ENCODE measurements around the gene SDCBP2.
"Not testable (repeated sequence)": the region's sequence is repeated elsewhere in the genome, so short reads cannot be mapped to it uniquely, and the experiment has no call there.

The SDCBP2 gene

DNA sequence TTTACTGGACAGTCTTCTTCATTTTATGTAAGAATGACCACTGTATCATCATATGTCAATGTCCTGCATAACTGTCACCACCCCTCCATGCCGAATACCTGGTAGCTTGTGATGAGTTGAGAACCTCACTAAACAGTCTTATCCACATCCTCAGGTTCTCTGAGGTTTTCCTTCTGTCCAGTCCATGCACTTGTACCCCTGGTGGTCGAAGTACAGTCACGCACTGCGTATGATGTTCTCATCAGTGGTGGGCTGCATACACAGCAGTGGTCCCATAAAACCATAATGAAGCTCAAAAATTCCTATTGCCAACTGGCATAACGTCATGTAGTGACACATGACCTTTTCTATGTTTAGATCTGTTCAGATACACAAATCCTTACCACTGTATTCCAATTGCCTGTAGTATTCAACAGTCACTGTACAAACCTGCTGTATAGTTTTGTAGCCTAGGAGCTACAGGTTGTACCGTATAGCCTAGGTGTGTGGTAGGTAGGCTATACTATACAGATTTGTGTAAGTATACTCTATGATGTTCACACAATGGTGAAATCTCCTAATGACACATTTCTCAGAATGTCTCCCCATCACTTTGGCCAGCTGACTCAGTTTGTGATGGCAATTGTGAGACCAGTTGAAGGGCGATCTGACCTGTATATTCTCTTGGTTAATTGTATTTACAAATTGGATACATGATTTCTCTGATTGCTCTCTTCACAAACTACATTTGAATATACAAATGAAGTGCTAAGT lies 31.3 kb upstream of the SDCBP2 start:
- DNase-seq (ENCODE audit: low read depth): no peak

DNA sequence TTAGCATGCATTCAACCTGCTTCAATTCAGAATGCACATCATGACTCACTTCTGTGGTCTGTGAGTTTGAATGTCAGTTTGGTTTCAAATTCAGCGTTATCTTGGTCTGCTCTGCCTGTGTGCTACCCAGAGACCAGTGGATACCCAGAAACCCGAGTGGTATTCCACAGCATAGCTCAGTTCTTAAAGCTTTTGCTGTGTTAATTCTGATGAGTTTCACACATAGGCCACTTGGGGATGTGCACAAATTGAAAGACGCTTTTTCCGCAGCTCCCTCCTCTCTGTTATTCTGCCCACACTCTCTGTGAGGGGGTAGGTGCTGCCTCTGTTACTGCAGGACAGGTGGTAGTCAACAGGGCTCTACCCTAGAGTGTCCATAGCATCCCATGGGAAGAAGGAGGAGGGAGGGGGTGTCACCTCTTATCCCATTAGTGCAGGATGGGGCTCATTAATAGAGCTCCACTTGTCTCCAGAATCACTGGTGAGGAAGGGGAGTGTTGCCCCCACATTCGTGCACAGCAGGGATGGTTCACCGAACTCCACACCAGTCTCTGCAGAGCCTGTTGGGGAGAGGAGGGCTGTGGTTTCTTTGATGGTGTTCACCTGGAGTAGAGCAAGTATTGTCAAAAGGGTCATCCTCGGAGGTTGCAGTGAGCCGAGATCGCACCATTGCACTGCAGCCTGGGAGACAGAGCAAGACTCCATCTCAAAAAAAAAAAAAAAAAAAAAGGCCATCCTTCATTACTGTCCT lies 29.2 kb upstream of the SDCBP2 start:
- DNase-seq (ENCODE audit: low read depth): no peak

DNA sequence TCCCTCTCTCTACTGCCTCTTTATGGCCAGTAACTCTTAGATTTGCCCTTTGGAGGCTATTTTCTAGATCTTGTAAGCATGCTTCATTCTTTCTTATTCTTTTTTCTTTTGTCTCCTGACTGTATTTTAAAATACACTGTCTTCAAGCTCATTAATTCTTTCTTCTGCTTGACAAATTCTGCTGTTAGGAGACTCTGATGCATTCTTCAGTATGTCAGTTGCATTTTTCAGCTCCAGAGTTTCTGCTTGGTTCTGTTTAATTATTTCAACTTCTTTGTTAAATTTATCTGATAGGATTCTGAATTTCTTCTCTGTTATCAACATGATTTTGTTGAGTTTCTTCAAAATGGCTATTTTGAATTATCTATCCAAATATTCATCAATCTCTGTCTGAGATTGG lies 25.0 kb upstream of the SDCBP2 start:
- DNase-seq (ENCODE audit: low read depth): no peak

DNA sequence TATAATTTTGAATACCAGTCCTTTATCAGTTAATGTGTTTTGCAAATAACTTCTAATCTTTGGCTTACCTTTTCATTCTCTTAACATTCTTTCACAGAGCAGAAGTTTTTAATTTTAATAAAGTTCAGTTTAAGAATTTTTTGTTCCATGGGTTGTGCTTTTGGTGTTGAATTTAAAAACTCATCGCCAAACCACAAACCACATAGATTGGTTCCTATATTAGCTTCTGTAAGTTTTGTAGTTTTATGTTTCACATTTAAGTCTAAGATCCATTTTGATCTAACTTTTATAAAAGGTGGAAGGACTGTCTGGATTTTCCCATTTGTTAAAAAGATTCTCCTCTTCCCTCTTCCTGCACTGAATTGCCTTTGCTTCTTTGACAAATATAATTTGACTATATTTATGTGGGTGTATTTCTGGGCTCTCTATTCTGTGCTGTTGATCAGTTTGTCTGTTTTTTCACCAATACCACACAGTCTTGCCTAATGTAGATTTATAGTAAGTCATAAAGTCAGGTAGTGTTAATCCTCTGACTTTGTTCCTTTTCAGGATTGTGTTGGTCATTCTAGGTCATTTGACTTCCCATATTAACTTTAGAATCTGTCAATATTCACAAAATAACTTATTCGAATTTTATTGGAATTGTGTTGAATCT lies 17.5 kb upstream of the SDCBP2 start:
- no peak for DNase-seq (ENCODE audit: low read depth)

DNA sequence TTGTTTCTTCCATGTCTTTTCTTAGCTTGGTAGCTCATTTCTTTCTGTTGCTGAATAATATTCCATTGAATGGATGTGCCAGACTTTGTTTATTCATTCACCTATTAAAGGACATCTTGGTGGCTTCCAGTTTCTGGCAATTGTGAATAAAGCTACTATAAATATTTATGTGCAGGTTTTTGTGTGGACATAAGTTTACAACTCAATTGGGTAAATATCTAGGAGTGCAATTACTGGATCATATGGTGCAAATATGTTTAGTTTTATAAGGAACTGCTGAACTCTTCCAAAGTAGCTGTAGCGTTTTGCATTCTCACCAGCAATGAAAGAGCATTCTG lies 16.8 kb upstream of the SDCBP2 start:
- DNase-seq (ENCODE audit: low read depth): no peak

DNA sequence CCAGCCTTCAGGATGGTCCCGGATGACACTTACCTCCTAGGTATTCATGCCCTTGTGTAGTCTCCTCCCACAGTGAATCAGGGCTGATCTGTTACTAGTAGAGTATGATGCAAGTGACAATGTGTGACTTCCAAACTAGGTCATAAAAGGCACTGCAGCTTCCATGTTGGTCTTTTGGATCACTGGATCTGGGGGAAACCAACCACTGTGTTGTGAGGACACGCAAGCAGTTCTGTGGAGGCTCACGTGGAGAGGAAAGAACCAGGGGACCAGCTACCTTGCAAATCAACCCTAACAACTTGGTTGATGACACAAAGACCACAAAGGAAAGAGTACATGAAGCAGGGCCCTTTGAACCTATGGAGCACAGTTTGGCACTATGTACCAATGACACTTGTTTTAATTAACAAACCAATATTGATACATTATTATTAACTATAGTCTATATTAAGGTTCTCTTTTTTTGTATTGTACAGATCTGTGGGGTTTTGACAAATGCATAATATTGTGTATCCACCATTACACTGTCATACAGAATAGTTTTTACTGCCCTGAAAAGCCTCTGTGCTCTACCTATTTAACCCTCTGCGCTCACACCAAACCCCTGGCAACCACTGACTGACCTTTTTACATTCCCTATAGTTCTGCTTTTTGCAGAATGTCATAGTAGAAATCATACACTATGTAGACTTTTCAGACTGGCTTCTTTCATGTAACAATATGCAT lies 16.3 kb upstream of the SDCBP2 start:
- DNase-seq (ENCODE audit: low read depth): no peak

DNA sequence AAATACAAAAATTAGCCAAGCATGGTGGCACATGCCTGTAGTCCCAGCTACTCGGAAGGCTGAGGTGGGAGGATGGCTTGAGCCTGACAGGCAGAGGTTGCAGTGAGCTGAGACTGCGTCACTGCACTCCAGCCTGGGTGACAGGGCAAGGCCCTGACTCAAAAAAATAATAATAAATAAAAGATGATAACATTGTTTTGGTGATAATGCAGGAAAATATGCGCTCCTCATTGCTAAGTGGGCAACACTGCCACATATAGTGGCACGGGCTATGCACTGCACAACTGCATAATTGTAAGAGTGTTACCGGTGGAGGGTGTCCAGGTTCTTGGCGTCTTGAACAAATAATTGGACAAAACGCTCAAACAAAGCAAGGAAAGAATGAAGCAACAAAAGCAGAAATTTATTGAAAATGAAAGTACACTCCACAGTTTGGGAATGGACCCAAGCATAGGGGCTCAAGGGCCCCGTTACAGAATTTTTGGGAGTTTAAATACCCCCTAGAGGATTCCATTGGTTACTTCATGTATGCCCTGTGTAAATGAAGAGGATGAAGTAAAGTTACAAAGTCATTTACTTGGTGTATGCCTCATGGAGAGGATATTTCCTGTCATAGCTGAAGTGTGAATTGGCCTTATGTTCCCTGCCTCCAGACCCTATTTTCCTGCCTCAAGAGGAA lies 14.6 kb upstream of the SDCBP2 start:
- DNase-seq (ENCODE audit: low read depth): not testable (repeated sequence)

DNA sequence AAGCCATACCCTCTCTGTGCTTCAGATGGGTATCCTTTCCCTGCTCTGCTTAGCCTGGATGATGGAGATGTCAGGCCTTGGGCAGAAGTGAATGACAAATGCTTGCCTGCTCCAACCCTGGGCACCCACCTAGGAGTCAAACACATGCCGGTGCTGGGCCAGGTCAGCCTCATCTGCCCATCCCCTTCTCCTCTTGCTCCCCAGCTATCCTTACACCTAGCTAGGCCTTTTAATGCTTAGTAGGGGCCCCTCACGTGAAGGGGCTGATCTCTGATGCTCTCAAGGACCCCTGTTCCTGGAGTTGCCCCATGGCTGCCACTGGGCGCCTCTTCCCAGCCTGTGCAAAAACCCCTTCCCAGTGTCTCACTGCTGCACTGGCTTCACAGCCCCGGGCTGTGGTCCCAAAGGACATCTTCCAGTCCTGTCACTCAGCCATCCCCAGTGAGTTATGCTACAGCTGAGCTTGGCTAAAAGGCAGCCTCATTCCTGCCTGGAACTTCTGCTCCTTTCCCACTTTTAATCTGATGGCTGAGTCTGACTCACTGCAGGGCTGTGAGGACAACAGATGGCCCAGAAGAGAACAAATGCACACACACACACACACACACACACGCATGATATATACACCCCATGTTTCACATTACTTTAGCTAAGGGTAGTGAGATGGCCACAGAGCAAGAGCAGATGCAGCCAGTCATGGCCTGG lies 12.8 kb upstream of the SDCBP2 start:
- DNase-seq (ENCODE audit: low read depth): no peak

DNA sequence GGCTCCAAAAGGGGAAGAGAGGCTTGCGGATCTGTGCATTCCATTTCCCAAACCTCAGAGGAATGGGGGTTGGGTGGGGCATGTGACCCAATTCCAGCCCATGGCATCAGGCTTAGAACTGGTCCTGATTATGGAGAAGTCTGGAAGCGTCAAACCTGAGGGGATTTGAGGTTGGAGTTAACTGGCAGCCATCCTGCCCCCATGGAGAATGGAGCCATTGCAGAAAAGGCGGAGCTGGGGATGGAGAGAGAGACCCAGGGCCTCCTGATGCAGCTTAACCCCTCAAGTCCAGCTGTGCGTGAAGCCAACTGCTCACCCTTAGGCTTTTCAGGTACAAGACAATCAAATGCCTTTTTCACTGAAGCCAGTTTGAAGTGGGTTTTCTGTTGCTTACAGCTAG lies 9.9 kb upstream of the SDCBP2 start:
- no peak for DNase-seq (ENCODE audit: low read depth)

DNA sequence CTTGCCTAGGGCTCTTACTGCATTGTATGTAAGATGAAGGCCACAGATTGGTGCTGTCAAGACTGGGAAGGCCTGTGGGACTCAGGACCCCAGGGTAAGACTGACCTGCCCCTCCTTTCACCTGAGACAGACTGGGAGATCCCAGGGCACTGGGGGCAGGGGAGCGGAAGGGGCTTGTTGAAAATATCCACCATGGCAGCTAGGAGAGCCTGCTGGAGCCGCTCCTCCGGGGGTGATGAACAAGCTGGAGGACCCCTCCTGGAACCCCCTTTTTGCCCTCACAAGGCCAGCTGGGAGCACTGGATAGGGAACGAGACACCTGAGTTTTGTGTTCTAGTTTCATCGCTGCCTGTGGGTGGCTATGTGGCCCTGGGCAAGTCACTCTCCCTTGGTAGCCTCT lies 9.2 kb upstream of the SDCBP2 start:
- no peak for DNase-seq (ENCODE audit: low read depth)

DNA sequence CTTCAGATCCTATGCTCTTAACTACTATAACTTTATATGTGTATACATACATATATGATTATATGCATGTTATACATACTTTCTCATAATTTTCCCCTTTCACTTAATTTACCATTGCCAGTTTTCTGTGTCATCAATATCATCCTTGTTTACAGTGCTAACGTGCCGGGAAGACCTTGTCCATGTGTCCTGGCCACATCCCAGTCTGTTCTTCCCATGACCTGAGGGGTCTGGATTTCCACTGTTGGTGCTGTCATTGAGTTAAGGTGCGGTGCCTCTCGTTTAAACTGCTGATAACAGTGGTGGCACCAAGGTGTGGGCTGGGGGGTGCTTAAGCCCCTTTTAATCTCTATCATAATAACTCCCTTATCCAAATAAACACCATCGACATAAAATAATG lies 8.5 kb upstream of the SDCBP2 start:
- DNase-seq (ENCODE audit: low read depth): no peak

DNA sequence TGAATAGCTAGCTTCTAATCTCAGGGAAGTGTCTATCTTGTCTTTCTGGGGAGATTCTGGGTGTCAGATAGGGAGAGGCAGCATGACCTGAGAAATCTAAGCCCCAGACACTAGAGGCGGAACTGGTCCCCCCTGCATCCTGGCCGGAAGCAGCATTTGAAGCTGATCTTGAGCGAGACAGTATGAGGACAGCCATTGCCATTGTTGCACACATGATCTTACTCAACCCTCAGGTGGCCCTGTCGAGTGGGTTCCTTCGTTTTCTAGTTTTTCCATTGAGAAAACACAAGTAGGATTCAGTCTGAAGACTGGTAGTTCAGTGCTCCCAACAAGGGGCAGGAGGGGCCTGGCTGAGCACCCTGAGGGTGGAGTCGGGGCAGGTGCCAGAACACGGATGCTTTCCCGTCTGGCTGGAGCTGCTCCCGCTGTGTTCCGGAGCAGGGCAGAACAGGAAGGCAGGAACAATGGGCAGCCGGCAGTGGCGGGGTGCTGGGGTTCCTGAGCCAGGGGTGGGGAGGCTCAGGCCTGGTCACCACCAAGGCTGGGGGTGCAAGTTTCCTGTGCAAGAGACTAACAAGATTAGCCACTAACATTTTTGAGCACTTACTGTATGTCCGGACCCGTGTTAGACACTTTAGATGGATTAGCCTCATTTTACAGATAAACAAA lies 7.9 kb upstream of the SDCBP2 start:
- DNase-seq (ENCODE audit: low read depth): no peak

DNA sequence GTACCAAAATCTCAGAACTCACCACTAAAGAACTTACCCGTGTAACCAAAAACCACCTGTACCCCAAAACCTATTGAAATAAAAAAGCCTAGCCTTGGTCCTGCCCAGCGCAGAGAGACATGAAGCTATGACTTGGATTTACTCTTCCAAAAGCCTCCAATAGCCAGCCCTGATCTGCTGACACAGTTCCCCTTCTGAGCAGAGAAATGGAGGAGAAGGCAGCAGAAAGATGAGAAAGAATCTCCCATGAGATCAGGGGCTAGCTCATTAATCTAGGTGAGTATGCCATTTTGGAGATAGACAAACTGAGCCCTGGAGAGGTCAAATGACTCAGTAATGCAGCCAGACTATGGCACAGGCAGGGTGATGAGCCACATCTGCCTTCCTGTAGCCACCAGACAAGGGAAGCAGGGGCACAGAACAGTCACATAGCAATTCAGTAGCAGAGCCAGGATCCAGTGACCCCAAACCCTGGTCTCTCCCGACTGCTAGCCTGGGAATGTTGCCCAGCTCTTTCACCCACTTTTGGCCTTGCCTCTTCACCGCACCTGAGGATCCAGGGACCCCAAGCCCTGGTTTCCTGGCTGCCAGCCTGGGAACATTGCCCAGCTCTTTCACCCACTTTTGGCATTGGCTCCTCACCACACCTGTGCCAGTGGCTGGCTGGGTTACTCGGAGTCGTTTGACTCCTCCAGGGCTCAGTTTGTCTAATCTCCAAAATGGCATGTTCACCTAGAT lies 7.2 kb upstream of the SDCBP2 start:
- no peak for DNase-seq (ENCODE audit: low read depth)

DNA sequence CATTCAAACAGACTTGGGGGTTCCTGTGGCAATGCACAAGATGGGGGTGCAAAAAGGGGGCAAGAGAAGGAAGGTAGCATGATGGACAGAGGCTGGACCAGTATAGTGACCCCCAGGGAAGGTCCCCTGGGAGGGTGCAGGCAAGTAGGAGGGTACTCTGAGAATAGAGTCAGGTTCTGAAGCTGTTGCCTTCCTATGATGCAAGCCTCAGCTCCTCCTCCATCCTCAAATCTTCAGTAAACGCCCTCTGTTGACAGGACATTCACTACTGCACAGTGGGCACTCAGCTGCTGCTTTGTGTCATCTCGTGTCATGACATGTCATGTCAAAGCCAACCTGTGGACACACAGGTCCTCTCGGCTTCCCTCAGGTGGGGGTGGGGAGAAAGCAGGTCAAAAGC lies 5.8 kb upstream of the SDCBP2 start:
- DNase-seq (ENCODE audit: low read depth): no peak

DNA sequence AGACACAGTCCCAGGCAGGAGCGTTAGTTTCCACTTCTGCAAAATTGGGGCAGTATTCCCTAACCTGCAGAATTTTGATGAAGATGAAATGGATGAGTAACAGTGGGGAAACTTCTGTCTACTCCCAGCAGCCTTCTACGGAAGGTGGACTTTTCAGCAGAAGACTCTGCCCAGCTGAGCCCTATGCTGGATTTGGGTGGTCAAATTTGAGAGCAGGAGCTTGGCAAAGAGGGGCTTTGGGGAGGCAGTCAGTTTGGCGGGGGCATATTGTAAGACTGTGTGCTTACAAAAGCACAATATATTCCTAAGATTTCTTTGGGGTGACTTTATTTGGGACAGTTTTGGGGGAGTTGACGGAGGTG lies 5.4 kb upstream of the SDCBP2 start:
- DNase-seq (ENCODE audit: low read depth): no peak

DNA sequence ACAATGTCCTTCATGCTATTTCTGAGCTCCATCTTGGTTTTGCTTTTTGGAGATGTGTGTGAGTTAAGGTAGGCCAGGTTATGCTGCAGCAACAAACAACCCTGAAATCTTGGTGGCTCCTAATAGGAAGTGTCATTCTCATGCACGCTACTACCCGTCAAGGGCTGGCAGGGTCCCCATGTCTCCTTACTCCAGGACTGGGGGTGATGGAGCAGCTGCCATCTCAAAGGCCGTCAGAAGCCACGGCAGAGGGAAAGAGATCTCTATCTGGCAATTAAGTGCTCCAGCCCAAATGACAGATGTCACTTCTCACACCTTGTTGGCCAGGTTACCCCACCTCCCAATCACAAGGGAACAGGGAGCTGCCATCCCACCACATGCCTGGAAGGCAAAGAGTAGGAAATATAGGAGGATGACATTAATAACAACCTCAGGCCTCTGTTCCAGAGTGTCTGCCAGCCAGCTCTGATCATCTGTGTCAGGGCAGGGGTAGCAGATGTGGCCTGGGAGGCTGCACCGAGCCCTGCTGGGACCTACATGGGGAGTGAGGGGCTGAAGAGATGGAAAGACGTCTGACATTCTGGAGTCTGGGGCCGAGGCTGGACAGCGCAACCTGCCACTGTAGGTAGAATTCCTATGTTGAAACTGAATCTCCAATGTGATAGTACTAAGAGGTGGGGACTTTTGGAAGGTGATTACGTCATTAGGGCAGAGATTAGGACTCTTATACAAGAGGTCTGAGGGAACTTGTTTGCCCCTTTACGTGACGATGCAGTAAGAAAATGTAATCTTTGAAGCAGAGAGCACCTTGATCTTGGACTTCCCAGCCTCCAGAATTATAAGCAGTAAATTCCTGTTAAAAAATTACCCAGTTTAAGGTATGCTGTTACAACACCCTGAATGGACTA lies 4.8 kb upstream of the SDCBP2 start:
- no peak for DNase-seq (ENCODE audit: low read depth)

DNA sequence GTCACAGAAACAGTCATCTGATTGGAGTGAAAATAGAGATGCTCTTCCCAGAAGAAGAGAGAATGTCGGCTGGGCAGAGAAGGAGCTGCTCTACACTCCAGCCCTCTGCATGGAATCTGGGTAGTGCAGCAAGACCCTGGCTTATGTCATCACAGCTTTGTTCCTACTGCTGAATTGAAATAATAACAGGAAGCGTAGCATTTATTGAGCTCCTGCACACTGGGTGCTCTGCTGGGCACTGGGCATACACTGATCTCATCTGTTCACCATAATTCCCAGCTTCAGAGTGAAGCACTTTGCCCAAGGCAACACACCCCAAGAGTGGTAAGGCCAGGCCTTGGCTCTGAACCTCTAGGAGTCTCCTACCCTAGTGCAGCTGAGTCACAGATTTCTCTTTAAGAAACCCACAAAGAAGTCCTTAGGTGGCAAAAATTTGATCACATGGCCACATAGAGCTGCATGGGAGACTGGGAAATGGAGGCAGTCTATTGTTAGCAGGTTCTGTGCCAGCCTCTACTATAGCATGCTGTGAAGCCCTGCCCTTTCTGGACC lies 3.9 kb upstream of the SDCBP2 start:
- no peak for DNase-seq (ENCODE audit: low read depth)

DNA sequence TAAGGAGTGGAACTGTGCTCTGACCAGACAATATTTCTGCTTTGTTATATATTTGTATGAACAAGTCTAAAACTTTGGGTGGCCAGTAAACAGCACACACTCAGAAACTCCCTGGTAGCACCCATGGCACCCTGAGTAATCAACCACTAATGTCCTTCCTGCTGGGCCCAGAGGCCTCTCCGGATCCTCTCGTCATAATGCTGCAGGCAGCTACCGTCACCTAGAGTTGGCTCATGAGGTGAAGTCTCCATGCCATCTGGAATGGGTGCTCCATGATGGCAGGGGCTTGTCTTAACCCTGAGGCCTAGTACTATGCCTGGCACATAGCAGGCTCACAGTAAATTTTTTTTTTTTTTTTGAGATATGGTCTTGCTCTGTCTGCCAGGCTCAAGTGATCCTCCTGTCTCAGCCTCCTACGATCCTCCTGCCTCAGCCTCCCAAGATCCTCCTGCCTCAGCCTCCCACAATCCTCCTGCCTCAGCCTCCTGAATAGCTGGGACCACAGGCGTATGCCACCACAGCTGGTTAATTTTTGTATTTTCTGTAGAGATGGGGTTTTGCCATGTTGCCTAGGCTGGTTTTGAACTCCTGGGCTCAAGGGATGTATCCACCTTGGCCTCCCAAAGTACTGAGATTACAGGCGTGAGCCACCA lies 3.0 kb upstream of the SDCBP2 start:
- no peak for DNase-seq (ENCODE audit: low read depth)

Data from stimulated activated CD8-positive, alpha-beta memory T cell treated with anti-CD3 and anti-CD28 coated beads, Interleukin-12 subunit alpha, Interleukin-12 subunit beta, amount 100 ng/mL, for 1 hour (primary cell).